Activated T-helper 1 cell treated with Interleukin-2 at 50 U/mL for 16 hours (primary cell): ENCODE results near the gene WDR87.
"Not testable (repeated sequence)": the region's sequence is repeated elsewhere in the genome, so short reads cannot be mapped to it uniquely, and the experiment has no call there.

ENCODE experiments used
- DNase-seq: peaks from one replicate; pipeline ENCODE4 v3.0.0-alpha.2; 2020; ENCODE audit warnings: low read depth

Gene WDR87

GRCh38 chr19:37877147-37877546, 29.2 kb downstream of the WDR87 start:
- no peak for DNase-seq

GRCh38 chr19:37876032-37876431, 30.4 kb downstream of the WDR87 start:
- DNase-seq: no peak

- DNase-seq: no peak
These were observed 31.6 kb downstream of the WDR87 start for GRCh38 chr19:37874784-37875183.

GRCh38 chr19:37872383-37872782, 34.0 kb downstream of the WDR87 start:
- no peak for DNase-seq

- DNase-seq: no peak
These were observed 36.5 kb downstream of the WDR87 start for GRCh38 chr19:37869766-37870340.

GRCh38 chr19:37867831-37868230, 38.6 kb downstream of the WDR87 start:
- DNase-seq: no peak

GRCh38 chr19:37865930-37866329, 40.5 kb downstream of the WDR87 start:
- not testable (repeated sequence) for DNase-seq

GRCh38 chr19:37864501-37864900, 41.9 kb downstream of the WDR87 start:
- DNase-seq: no peak

- DNase-seq: no peak
These were observed 51.3 kb downstream of the WDR87 start for GRCh38 chr19:37855098-37855497.

- no peak for DNase-seq
These were observed 60.5 kb downstream of the WDR87 start for GRCh38 chr19:37845932-37846331.
